HG03565 (cell line): ENCODE results near the gene NEURL1B.

Source experiments
- ATAC-seq: cut with Tn5 transposase; IDR thresholded peaks from one replicate; pipeline ENCODE4 v1.9.1; 2021; ENCODE audit warnings: mild to moderate bottlenecking, moderate library complexity; ENCODE audit not compliant: unreplicated experiment

The NEURL1B gene

DNA sequence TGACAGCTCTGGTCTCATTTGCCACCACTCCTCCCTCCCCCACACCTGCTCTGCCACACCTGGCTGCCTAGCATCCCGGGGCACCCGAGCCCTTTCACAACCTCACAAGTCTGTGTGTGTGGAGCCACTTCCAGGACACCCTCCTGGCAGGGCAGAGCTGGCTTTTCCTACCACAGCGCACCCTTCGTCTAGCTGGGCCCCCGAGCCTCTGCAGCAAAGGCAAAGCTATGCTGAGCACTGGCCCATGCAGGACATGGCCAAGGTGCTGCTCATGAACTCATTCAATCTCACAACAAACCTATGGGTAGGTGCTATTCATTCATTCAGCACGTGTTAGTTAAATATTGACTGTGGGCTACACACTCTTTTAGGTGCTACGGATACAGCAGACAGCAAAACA lies 86.5 kb downstream of the NEURL1B start:
- no peak for ATAC-seq

GRCh38 chr5:172728481-172729241 lies 87.6 kb downstream of the NEURL1B start:
- ATAC-seq: no peak

- ATAC-seq: no peak
Observed at GRCh38 chr5:172729588-172729987, 88.5 kb downstream of the NEURL1B start.

- ATAC-seq: no peak
Observed at GRCh38 chr5:172730222-172730621, 89.2 kb downstream of the NEURL1B start.

DNA sequence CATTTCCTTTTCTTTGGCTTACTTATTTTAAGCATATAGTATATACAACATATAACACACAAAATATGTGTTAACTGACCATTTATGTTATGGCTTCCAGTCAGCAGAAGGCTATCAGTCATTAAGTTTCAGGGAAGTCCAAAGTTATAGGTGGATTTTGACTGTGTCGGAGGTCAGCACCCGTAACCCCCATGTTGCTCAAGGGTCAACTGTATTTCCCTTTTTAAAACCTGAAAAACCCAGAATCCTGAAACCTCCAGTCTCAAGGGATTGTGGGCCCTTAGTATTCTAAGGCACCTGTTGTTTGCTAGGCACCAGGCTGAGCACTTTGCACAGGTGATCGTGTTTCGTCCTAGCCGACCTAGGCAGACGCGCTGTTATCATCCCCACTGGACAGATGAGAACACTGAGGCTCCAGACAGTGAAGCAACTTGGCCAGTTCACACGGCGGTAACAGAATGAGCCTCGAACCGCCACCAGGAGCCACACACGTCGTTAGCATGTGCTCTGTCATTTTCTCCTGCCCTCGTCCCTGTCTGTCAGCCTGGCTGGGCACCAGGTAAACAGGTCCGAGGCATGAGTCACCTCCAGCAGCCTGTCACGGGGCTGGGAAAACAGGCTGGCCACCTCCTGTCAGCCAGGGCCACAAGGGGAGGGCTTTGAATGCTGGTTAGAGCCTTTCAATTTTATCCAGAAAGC lies 90.1 kb downstream of the NEURL1B start:
- ATAC-seq: no peak

- no peak for ATAC-seq
Observed at GRCh38 chr5:172731680-172732074, 90.6 kb downstream of the NEURL1B start.

DNA sequence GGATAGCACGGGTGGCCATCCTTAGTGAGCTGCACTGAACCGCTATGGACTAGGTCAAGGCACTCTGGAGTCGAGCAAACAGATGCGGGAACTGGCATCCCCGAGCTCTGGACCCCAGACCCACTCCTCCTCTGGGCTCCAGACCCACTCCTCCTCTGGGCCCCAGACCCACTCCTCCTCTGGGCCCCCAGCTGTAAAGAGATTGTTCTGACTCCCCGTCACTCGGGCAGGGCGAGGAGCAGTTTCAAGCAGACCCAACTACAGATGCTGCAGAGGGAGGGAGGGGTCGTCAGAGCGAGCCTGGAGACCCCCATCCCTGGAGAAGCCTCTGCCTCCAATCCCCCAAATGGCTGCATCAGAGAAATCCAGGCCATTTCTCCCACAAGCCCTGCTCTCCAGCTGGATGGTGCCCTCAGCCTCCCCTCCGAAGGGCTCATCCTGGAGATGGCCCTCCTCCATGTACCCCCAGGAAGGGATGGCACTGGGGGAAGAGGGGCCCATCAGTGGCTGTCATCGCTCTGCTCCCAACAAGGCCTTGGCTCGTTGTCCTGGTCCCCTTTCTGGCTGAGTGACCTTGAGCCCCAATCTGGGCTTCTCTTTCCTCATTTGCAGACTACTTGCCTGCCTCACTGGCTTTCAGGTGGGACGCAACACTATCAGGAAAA lies 91.3 kb downstream of the NEURL1B start:
- no peak for ATAC-seq

DNA sequence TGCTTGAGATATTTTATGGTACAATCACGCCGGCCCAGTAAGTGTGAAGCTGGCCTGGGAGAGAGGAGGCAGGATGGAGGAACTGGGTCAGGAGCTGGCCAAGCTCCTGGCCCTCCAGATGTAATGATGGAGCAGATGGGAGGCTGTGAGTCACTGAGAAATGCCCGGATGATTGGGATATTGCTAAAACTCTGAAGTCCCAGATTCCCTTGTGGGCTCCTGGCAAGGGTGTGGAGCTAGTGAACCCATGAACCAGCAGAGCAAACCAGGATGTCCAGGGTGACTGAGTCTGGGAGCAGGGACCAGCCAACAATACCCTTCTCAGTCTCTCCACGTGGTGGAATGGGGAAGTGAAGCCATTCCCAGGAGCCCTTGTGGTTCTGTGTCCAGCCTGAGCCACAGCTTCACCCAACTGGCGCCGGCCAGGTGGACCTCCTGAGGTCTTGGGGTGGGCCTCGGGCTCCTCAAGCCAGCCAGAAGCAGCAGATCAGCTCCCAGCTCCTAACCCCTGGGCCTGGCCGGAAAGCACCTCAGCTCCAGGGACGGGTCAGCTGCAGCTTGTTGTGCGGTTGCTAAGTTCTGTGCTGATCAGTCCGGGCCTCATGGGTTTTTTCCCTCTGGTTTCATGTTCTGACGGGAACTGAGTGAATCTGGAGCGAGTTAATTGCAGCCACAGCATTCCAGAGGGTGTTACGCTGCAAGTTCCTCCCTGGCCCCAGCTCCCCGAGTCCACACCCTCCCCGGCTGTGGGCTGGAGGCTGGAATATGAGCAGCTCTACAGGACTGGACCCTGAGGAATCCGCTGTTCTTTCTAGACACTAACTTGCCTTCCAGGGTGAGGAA lies 92.3 kb downstream of the NEURL1B start:
- ATAC-seq: no peak

- ATAC-seq: no peak
Observed at GRCh38 chr5:172733974-172734346, 92.9 kb downstream of the NEURL1B start.

DNA sequence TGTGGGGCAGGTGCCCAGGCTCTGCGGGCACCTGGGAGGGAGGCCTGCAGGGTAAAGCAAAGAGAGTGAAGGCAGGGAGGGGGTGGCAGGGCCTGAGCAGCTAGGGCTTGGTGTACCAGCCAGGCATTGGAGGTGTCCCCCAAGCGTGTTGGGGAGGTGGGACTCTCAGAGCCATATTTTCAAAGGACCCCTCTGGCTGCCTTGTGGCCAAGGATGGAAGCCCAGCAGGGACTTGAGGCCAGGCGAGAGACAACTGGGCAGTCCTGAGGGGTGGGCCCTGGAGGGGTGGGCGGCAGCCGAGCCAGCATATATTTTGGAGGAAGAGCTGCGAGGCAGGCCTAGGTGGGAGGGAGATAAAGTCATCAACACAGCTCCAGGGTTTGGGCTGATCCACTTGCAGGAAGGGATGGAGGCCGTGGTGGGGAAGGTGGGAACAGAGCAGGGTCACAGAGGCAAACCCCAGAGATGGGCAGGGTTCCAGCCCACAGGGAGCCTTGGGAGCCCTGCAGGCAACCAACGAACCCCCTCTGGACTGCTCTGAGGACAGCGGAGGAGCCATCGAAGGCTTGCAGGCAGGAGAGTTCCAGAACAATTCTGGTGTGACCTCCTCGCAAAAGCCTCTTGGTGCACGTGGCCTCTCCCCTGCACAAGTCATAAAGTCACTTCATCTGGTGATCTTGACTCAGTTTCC lies 94.2 kb downstream of the NEURL1B start:
- no peak for ATAC-seq

DNA sequence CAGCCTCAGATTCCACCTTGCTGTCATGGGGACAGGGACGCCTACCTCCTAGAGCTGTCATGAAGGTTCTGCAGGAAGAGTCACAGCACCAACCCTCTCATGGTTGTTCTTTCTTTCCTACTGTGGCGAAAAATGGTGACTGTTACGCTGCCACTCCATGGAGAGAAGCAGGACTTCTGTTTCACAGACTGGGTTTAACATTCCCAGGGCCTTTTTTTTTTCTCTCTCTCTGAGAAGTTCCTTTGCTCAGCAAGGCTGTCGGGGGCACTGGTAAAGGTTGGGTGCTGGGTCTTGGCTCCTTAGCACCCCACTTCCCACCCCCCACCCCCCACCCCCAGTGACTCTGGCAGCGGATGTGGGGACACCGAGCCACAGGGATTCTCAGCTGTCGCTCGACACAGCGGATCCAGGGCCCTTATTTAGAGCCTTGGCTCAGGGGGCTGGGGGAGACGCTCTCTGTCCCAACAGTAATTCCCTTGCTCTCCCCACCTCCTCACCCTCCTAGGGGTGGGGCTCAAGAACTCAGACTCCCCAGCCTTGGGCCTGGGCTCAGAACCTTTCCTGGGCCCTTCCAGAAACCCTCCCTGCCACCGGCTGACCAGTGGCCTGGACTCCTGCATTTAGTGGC lies 95.6 kb downstream of the NEURL1B start:
- no peak for ATAC-seq

- no peak for ATAC-seq
Observed at GRCh38 chr5:172739375-172739774, 98.3 kb downstream of the NEURL1B start.

- ATAC-seq: no peak
Observed at GRCh38 chr5:172740428-172741205, 99.6 kb downstream of the NEURL1B start.
